ENCODE measurements around the gene ZC3H10. TPM values are rescaled to one million over a fixed set of nuclear protein-coding genes. Genes with fewer than 3 reads are reported as not detected.
A peak's percentile ranks its signal among the peaks of the same experiment; 100 is the strongest.

The ZC3H10 gene
- total and polyA plus RNA-seq, 2 of the 13 experiments (the other 11 are each of a cell fraction or from before 2014, with no cell fraction given): 0.70 to 2.3 TPM

DNA sequence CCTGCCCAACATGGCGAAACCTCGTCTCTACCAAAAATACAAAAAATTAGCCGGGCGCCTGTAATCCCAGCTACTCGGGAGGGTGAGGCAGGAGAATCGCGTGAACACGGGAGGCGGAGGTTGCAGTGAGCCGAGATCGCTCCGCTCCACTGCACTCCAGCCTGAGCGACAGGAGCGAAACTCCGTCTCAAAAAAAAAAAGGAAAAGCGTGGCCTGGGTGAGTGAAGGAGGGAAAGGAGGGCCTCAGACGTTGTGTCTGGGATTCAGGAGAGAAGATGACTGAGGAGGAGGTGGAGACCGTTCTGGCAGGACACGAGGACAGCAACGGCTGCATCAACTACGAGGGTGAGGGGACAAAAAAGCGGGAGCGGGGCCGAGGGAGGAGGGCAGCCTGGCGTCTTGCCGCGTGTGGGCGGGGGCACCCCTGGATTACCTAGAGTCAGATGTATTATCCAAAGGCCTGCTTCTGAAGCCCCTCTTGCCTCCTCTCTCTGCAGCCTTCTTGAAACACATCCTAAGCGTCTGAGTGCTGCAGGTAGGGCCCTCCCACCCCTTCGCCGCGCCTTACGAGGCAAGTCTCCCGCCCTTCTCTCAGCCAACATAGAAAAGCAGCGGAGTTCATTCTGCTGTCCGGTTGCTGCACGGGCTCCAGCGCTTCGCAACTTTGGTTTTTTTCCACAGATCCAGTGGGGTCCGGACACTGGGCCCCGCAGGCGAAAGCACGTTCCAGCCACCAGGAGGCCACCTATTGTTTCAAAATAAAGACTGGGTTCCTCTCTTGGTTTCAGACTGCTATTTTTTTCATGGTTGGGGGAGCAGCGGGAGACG, 39.3 kb downstream of the ZC3H10 start (continued):
- 0 out of 2 replicates have a peak, but pooled peaks have one; percentile 6 for TF ChIP-seq THAP9 (CRISPR knock-in tag; IDR thresholded peaks at IDR 0.05; ENCODE audit: borderline replicate concordance)
- TF ChIP-seq ZNF121 (CRISPR knock-in tag; IDR thresholded peaks at IDR 0.05): peak; percentile 96
- TF ChIP-seq SALL1 (CRISPR knock-in tag; IDR thresholded peaks at IDR 0.05): peak; percentile 13; the same call in 1 of the 2 replicates
- TF ChIP-seq SNAPC2 (CRISPR knock-in tag; IDR thresholded peaks at IDR 0.05): no peak
- 0 out of 2 replicates have a peak, but pooled peaks have one; percentile 60 for TF ChIP-seq ZNF549 (CRISPR knock-in tag; IDR thresholded peaks at IDR 0.05)
- TF ChIP-seq ZBTB2 (CRISPR knock-in tag; IDR thresholded peaks at IDR 0.05; ENCODE audit: low read depth): peak; percentile 41; the same call in 1 of the 2 replicates
- no peak for TF ChIP-seq NCOA2 (CRISPR knock-in tag; IDR thresholded peaks at IDR 0.05)
- TF ChIP-seq MBD4 (IDR thresholded peaks at IDR 0.05; ENCODE audit: borderline replicate concordance, low read length): no peak
- no peak for TF ChIP-seq PCBP2 (optimal IDR thresholded peaks at IDR 0.05; ENCODE audit: low read depth, low read length, poor library complexity, severe bottlenecking)
- no peak for TF ChIP-seq TBX3 (IDR thresholded peaks at IDR 0.05; ENCODE audit: borderline replicate concordance)
- TF ChIP-seq HHEX (CRISPR knock-in tag; IDR thresholded peaks at IDR 0.05): no peak
- peak; percentile 44 for TF ChIP-seq SMC3 (IDR thresholded peaks at IDR 0.05; ENCODE audit: low read length)
- no peak for TF ChIP-seq KDM4B (CRISPR knock-in tag; IDR thresholded peaks at IDR 0.05)
- no peak for TF ChIP-seq RAD51 (IDR thresholded peaks at IDR 0.05; ENCODE audit: borderline replicate concordance)
- peak; percentile 53; the same call in 1 of the 2 replicates for TF ChIP-seq YEATS4 (CRISPR knock-in tag; IDR thresholded peaks at IDR 0.05; ENCODE audit: borderline replicate concordance)
- TF ChIP-seq KLF6 (CRISPR knock-in tag; IDR thresholded peaks at IDR 0.05): peak; percentile 9; the same call in 1 of the 2 replicates
- peak; percentile 86 for TF ChIP-seq XRCC5 (optimal IDR thresholded peaks at IDR 0.05; ENCODE audit: low read length)
- peak; percentile 100 for TF ChIP-seq TEAD3 (CRISPR knock-in tag; optimal IDR thresholded peaks at IDR 0.05; ENCODE audit: borderline replicate concordance)
- TF ChIP-seq IRF2 (CRISPR knock-in tag; IDR thresholded peaks at IDR 0.05): peak; percentile 9; the same call in 1 of the 2 replicates
- peak; percentile 54; the same call in 1 of the 2 replicates for TF ChIP-seq ZBTB7B (CRISPR knock-in tag; IDR thresholded peaks at IDR 0.05)
- no peak for TF ChIP-seq NFATC3 (CRISPR knock-in tag; IDR thresholded peaks at IDR 0.05)

Measured in HepG2 (cell line).